Measurements from ENCODE around the gene VWA5B1.

VWA5B1 gene

GRCh38 chr1:20390589-20391331, 100.1 kb downstream of the VWA5B1 start:
- Histone ChIP-seq H3K4me1 (ENCODE audit: control insufficient read depth, insufficient read depth, low read length) (no peaks in the 10 kb centered on the region), H3K9ac (ENCODE audit: low read length in 2 of 2) (no peak overlapping the region), H3K27ac (ENCODE audit: low read length) (no peak overlapping the region), H3K9me3 (ENCODE audit: control insufficient read depth in 2 of 2, low read length in 2 of 2) (peaks cover 0 to 9% of the 10 kb centered on the region in 2 donors), H3K36me3 (ENCODE audit: control insufficient read depth in 2 of 2, insufficient read depth in 2 of 2, low read length in 2 of 2) (no peaks in the 10 kb centered on the region), H3K27me3 (ENCODE audit: control insufficient read depth in 1 of 2, insufficient read depth in 2 of 2, low read length in 2 of 2) (peaks cover 21 to 33% of the 10 kb centered on the region in 2 donors), H3K4me3 (ENCODE audit: low read length in 2 of 2) (no peak overlapping the region)

GRCh38 chr1:20395255-20395654, 104.6 kb downstream of the VWA5B1 start:
- Histone ChIP-seq H3K36me3 (ENCODE audit: control insufficient read depth in 2 of 2, insufficient read depth in 2 of 2, low read length in 2 of 2) (no peaks in the 10 kb centered on the region), H3K27ac (ENCODE audit: low read length) (no peak overlapping the region), H3K9me3 (ENCODE audit: control insufficient read depth in 2 of 2, low read length in 2 of 2) (peaks cover 0 to 9% of the 10 kb centered on the region in 2 donors), H3K27me3 (ENCODE audit: control insufficient read depth in 1 of 2, insufficient read depth in 2 of 2, low read length in 2 of 2) (peaks cover 12 to 29% of the 10 kb centered on the region in 2 donors), H3K4me3 (ENCODE audit: low read length in 2 of 2) (no peak overlapping the region), H3K4me1 (ENCODE audit: control insufficient read depth, insufficient read depth, low read length) (no peaks in the 10 kb centered on the region), H3K9ac (ENCODE audit: low read length in 2 of 2) (no peak overlapping the region)

- Histone ChIP-seq H3K9ac (ENCODE audit: low read length in 2 of 2) (no peak overlapping the region), H3K27ac (ENCODE audit: low read length) (no peak overlapping the region), H3K4me1 (ENCODE audit: control insufficient read depth, insufficient read depth, low read length) (no peaks in the 10 kb centered on the region), H3K4me3 (ENCODE audit: low read length in 2 of 2) (no peak overlapping the region), H3K9me3 (ENCODE audit: control insufficient read depth in 2 of 2, low read length in 2 of 2) (peaks cover 0 to 4% of the 10 kb centered on the region in 2 donors), H3K27me3 (ENCODE audit: control insufficient read depth in 1 of 2, insufficient read depth in 2 of 2, low read length in 2 of 2) (peaks cover 30 to 45% of the 10 kb centered on the region in 2 donors), H3K36me3 (ENCODE audit: control insufficient read depth in 2 of 2, insufficient read depth in 2 of 2, low read length in 2 of 2) (no peaks in the 10 kb centered on the region)
These were observed 108.1 kb downstream of the VWA5B1 start for GRCh38 chr1:20398744-20399143.

- Histone ChIP-seq H3K9ac (ENCODE audit: low read length in 2 of 2) (no peak overlapping the region), H3K4me3 (ENCODE audit: low read length in 2 of 2) (no peak overlapping the region), H3K4me1 (ENCODE audit: control insufficient read depth, insufficient read depth, low read length) (no peaks in the 10 kb centered on the region), H3K9me3 (ENCODE audit: control insufficient read depth in 2 of 2, low read length in 2 of 2) (peaks cover 0 to 4% of the 10 kb centered on the region in 2 donors), H3K27ac (ENCODE audit: low read length) (no peak overlapping the region), H3K27me3 (ENCODE audit: control insufficient read depth in 1 of 2, insufficient read depth in 2 of 2, low read length in 2 of 2) (peaks cover 34 to 50% of the 10 kb centered on the region in 2 donors), H3K36me3 (ENCODE audit: control insufficient read depth in 2 of 2, insufficient read depth in 2 of 2, low read length in 2 of 2) (no peaks in the 10 kb centered on the region)
These were observed 108.5 kb downstream of the VWA5B1 start for GRCh38 chr1:20399196-20399595.

- H3K4me3 ChIP-seq (ENCODE audit: low read length in 2 of 2), result no peak overlapping the region
- H3K9ac ChIP-seq (ENCODE audit: low read length in 2 of 2), result no peak overlapping the region
- H3K27me3 ChIP-seq (ENCODE audit: control insufficient read depth in 1 of 2, insufficient read depth in 2 of 2, low read length in 2 of 2), result peaks cover 38 to 55% of the 10 kb centered on the region in 2 donors
- peaks cover 0 to 4% of the 10 kb centered on the region in 2 donors for H3K9me3 ChIP-seq (ENCODE audit: control insufficient read depth in 2 of 2, low read length in 2 of 2)
- H3K4me1 ChIP-seq (ENCODE audit: control insufficient read depth, insufficient read depth, low read length), result no peaks in the 10 kb centered on the region
- no peaks in the 10 kb centered on the region for H3K36me3 ChIP-seq (ENCODE audit: control insufficient read depth in 2 of 2, insufficient read depth in 2 of 2, low read length in 2 of 2)
- H3K27ac ChIP-seq (ENCODE audit: low read length), result no peak overlapping the region
These were observed 109.0 kb downstream of the VWA5B1 start for GRCh38 chr1:20399606-20400180.

- Histone ChIP-seq H3K4me3 (ENCODE audit: low read length in 2 of 2) (no peak overlapping the region), H3K9ac (ENCODE audit: low read length in 2 of 2) (no peak overlapping the region), H3K27ac (ENCODE audit: low read length) (no peak overlapping the region), H3K4me1 (ENCODE audit: control insufficient read depth, insufficient read depth, low read length) (no peaks in the 10 kb centered on the region), H3K27me3 (ENCODE audit: control insufficient read depth in 1 of 2, insufficient read depth in 2 of 2, low read length in 2 of 2) (peaks cover 47 to 62% of the 10 kb centered on the region in 2 donors), H3K9me3 (ENCODE audit: control insufficient read depth in 2 of 2, low read length in 2 of 2) (peaks cover 0 to under 1% of the 10 kb centered on the region in 2 donors), H3K36me3 (ENCODE audit: control insufficient read depth in 2 of 2, insufficient read depth in 2 of 2, low read length in 2 of 2) (no peaks in the 10 kb centered on the region)
These were observed 109.9 kb downstream of the VWA5B1 start for GRCh38 chr1:20400341-20401177.

- Histone ChIP-seq H3K4me3 (ENCODE audit: low read length in 2 of 2) (no peak overlapping the region), H3K9ac (ENCODE audit: low read length in 2 of 2) (no peak overlapping the region), H3K4me1 (ENCODE audit: control insufficient read depth, insufficient read depth, low read length) (no peaks in the 10 kb centered on the region), H3K27me3 (ENCODE audit: control insufficient read depth in 1 of 2, insufficient read depth in 2 of 2, low read length in 2 of 2) (peaks cover 50 to 63% of the 10 kb centered on the region in 2 donors), H3K27ac (ENCODE audit: low read length) (no peak overlapping the region), H3K9me3 (ENCODE audit: control insufficient read depth in 2 of 2, low read length in 2 of 2) (no peaks in the 10 kb centered on the region), H3K36me3 (ENCODE audit: control insufficient read depth in 2 of 2, insufficient read depth in 2 of 2, low read length in 2 of 2) (no peaks in the 10 kb centered on the region)
These were observed 110.8 kb downstream of the VWA5B1 start for GRCh38 chr1:20401405-20402010.

GRCh38 chr1:20402585-20403422, 112.1 kb downstream of the VWA5B1 start:
- Histone ChIP-seq H3K36me3 (ENCODE audit: control insufficient read depth in 2 of 2, insufficient read depth in 2 of 2, low read length in 2 of 2) (no peaks in the 10 kb centered on the region), H3K27me3 (ENCODE audit: control insufficient read depth in 1 of 2, insufficient read depth in 2 of 2, low read length in 2 of 2) (peaks cover 48 to 56% of the 10 kb centered on the region in 2 donors)

GRCh38 chr1:20403423-20404145, 112.9 kb downstream of the VWA5B1 start:
- H3K27me3 ChIP-seq (ENCODE audit: control insufficient read depth in 1 of 2, insufficient read depth in 2 of 2, low read length in 2 of 2), result peaks cover 48 to 52% of the 10 kb centered on the region in 2 donors
- H3K36me3 ChIP-seq (ENCODE audit: control insufficient read depth in 2 of 2, insufficient read depth in 2 of 2, low read length in 2 of 2), result no peaks in the 10 kb centered on the region
- no peaks in the 10 kb centered on the region for H3K9me3 ChIP-seq (ENCODE audit: control insufficient read depth in 2 of 2, low read length in 2 of 2)
- no peaks in the 10 kb centered on the region for H3K4me1 ChIP-seq (ENCODE audit: control insufficient read depth, insufficient read depth, low read length)
- H3K9ac ChIP-seq (ENCODE audit: low read length in 2 of 2), result no peak overlapping the region
- no peak overlapping the region for H3K4me3 ChIP-seq (ENCODE audit: low read length in 2 of 2)
- H3K27ac ChIP-seq (ENCODE audit: low read length), result no peak overlapping the region

More at GRCh38 chr1:20402585-20403422, 112.1 kb downstream of the VWA5B1 start:
- H3K4me1 ChIP-seq (ENCODE audit: control insufficient read depth, insufficient read depth, low read length), result no peaks in the 10 kb centered on the region
- H3K9ac ChIP-seq (ENCODE audit: low read length in 2 of 2), result no peak overlapping the region
- no peak overlapping the region for H3K4me3 ChIP-seq (ENCODE audit: low read length in 2 of 2)
- no peaks in the 10 kb centered on the region for H3K9me3 ChIP-seq (ENCODE audit: control insufficient read depth in 2 of 2, low read length in 2 of 2)
- no peak overlapping the region for H3K27ac ChIP-seq (ENCODE audit: low read length)
